DND-41 (cell line): Measurements from ENCODE around the gene TRANK1.
A peak's percentile ranks its signal among the peaks of the same experiment; 100 is the strongest.
"Not testable (repeated sequence)": the region's sequence is repeated elsewhere in the genome, so short reads cannot be mapped to it uniquely, and the experiment has no call there.

Experiments
- ATAC-seq: fragments of 200-7000 bp; cut with Tn5 transposase; 3 replicates; pipeline ENCODE4 v1.9.1; 2021; ENCODE audit warnings: low read depth; ENCODE audit not compliant: insufficient read depth
- DNase-seq: peaks from one replicate; pipeline ENCODE4 v3.0.0-alpha.2; 2020
- H2AFZ ChIP-seq: 2 replicates; pipeline ENCODE4 v1.6.0; 2012; ENCODE audit warnings: low read depth, low read length
- H3K27ac ChIP-seq: 2 replicates; pipeline ENCODE4 v1.5.1; 2012; ENCODE audit warnings: low read length, inconsistent platforms
- H3K27me3 ChIP-seq: fragments of 200-600 bp; sonication (generic); 2 replicates; pipeline ENCODE4 v1.6.0; 2012; ENCODE audit warnings: low read length, mild to moderate bottlenecking, inconsistent platforms; ENCODE audit not compliant: insufficient read depth, poor library complexity
- H3K36me3 ChIP-seq: 2 replicates; pipeline ENCODE4 v1.5.1; 2012; ENCODE audit warnings: low read length, inconsistent platforms; ENCODE audit not compliant: insufficient read depth
- H3K4me1 ChIP-seq: 2 replicates; pipeline ENCODE4 v1.5.1; 2012; ENCODE audit warnings: mild to moderate bottlenecking, low read length; ENCODE audit not compliant: insufficient read depth
- H3K4me2 ChIP-seq: 2 replicates; pipeline ENCODE4 v1.6.0; 2012; ENCODE audit warnings: mild to moderate bottlenecking, moderate library complexity, low read length, inconsistent platforms; ENCODE audit not compliant: insufficient read depth
- H3K4me3 ChIP-seq, 2 experiments: fragments of 200-600 bp in 1 of 2; shearing (Covaris generic) in 1 of 2; 2 replicates each; pipeline ENCODE4 v1.5.1; 2012 to 2016; ENCODE audit warnings: inconsistent platforms in 2 of 2, low read length in 2 of 2, mild to moderate bottlenecking in 2 of 2, low read depth in 1 of 2, moderate library complexity in 1 of 2
- H3K79me2 ChIP-seq: 2 replicates; pipeline ENCODE4 v1.6.0; 2012; ENCODE audit warnings: low read length, inconsistent platforms; ENCODE audit not compliant: insufficient read depth
- H3K9ac ChIP-seq: 2 replicates; pipeline ENCODE4 v1.6.0; 2012; ENCODE audit warnings: low read depth, mild to moderate bottlenecking, inconsistent platforms, low read length, moderate library complexity
- H3K9me3 ChIP-seq: 2 replicates; pipeline ENCODE4 v1.5.1; 2012; ENCODE audit warnings: low read length, moderate library complexity, mild to moderate bottlenecking, inconsistent platforms; ENCODE audit not compliant: insufficient read depth, severe bottlenecking
- H4K20me1 ChIP-seq: 2 replicates; pipeline ENCODE4 v1.6.0; 2012; ENCODE audit warnings: low read length; ENCODE audit not compliant: insufficient read depth
- CTCF ChIP-seq: IDR thresholded peaks from 2 replicates; pipeline ENCODE4 v1.5.1; 2012; ENCODE audit warnings: borderline replicate concordance, low read length, moderate library complexity, mild to moderate bottlenecking; ENCODE audit not compliant: poor library complexity, severe bottlenecking; ENCODE audit errors: extremely low read depth
- EZH2 ChIP-seq: IDR thresholded peaks from 3 replicates; pipeline ENCODE4 v1.6.1; 2012; ENCODE audit warnings: borderline replicate concordance, low read depth, mild to moderate bottlenecking, moderate library complexity, low read length, inconsistent platforms; ENCODE audit not compliant: severe bottlenecking

Gene TRANK1

GRCh38 chr3:36892457-36893136 is 52.3 kb downstream of the TRANK1 start:
- H3K9ac ChIP-seq, result no peak overlapping the region; the same call in 1 of the 2 replicates
- H3K4me2 ChIP-seq, result 0 out of 2 replicates have a peak overlapping the region, but pooled peaks have one; percentile 14
- peaks cover 73% of the 10 kb centered on the region for H3K36me3 ChIP-seq
- H3K79me2 ChIP-seq, result no peaks in the 10 kb centered on the region
- H3K4me1 ChIP-seq, result peaks cover 31% of the 10 kb centered on the region
- no peaks in the 10 kb centered on the region for H3K9me3 ChIP-seq
- H3K27me3 ChIP-seq, result no peaks in the 10 kb centered on the region
- H4K20me1 ChIP-seq, result no peaks in the 10 kb centered on the region
- H3K4me3 ChIP-seq, result no peak overlapping the region
- TF ChIP-seq EZH2 (no peak), CTCF (no peak)
- DNase-seq (no peak), ATAC-seq (no peak)
- peak overlapping the region; percentile 48; the same call in 1 of the 2 replicates for H2AFZ ChIP-seq
- H3K27ac ChIP-seq, result peak overlapping the region; percentile 46

- Histone ChIP-seq H3K27ac (no peak overlapping the region), H3K4me2 (no peak overlapping the region), H3K4me3 (no peak overlapping the region), H3K4me1 (peaks cover 31% of the 10 kb centered on the region), H3K27me3 (no peaks in the 10 kb centered on the region), H4K20me1 (no peaks in the 10 kb centered on the region), H3K36me3 (peaks cover 73% of the 10 kb centered on the region), H2AFZ (no peak overlapping the region), H3K79me2 (no peaks in the 10 kb centered on the region), H3K9ac (no peak overlapping the region), H3K9me3 (no peaks in the 10 kb centered on the region)
- no peak for ATAC-seq
- no peak for DNase-seq
- no peak for TF ChIP-seq CTCF
- TF ChIP-seq EZH2, result no peak
Observed at GRCh38 chr3:36891701-36892160, 53.1 kb downstream of the TRANK1 start.

GRCh38 chr3:36891097-36891496 is 53.8 kb downstream of the TRANK1 start:
- H3K4me2 ChIP-seq, DNase-seq, H3K9me3 ChIP-seq, H3K27me3 ChIP-seq, ATAC-seq, H3K4me3 ChIP-seq, H3K9ac ChIP-seq, H3K79me2 ChIP-seq, H2AFZ ChIP-seq, H3K27ac ChIP-seq, H4K20me1 ChIP-seq: not testable (repeated sequence)
- peaks cover 66% of the 10 kb centered on the region for H3K36me3 ChIP-seq
- H3K4me1 ChIP-seq, result peaks cover 27% of the 10 kb centered on the region

- Histone ChIP-seq H3K36me3 (peaks cover 65% of the 10 kb centered on the region), H3K4me3 (no peak overlapping the region), H3K9ac (no peak overlapping the region), H3K9me3 (no peaks in the 10 kb centered on the region), H3K4me2 (no peak overlapping the region), H3K27ac (peak overlapping the region; percentile 42; the same call in 1 of the 2 replicates), H3K79me2 (no peaks in the 10 kb centered on the region), H4K20me1 (no peaks in the 10 kb centered on the region), H3K27me3 (no peaks in the 10 kb centered on the region), H2AFZ (no peak overlapping the region), H3K4me1 (peaks cover 19% of the 10 kb centered on the region)
- TF ChIP-seq CTCF (no peak), EZH2 (no peak)
- ATAC-seq, result 0 out of 3 replicates have a peak, but pooled peaks have one; percentile 20
- no peak for DNase-seq
Observed at GRCh38 chr3:36890261-36890660, 54.6 kb downstream of the TRANK1 start.
